Mesodermal cell (in vitro differentiated cells): ENCODE results near the gene ZNF536.

Experiments
- H3K27ac ChIP-seq: 2 replicates; pipeline ENCODE4 v1.7.0; 2013; ENCODE audit warnings: mild to moderate bottlenecking, low read depth, low read length, moderate library complexity; ENCODE audit not compliant: severe bottlenecking
- H3K36me3 ChIP-seq: 2 replicates; pipeline ENCODE4 v1.7.1; 2013; ENCODE audit warnings: mild to moderate bottlenecking, low read length, moderate library complexity; ENCODE audit not compliant: control insufficient read depth, insufficient read depth
- H3K4me1 ChIP-seq: one replicate; pipeline ENCODE4 v1.7.1; 2013; ENCODE audit warnings: mild to moderate bottlenecking, low read length; ENCODE audit not compliant: insufficient read depth, control insufficient read depth, poor library complexity, severe bottlenecking
- H3K4me3 ChIP-seq: 2 replicates; pipeline ENCODE4 v1.7.0; 2013; ENCODE audit warnings: low read length, control low read depth, mild to moderate bottlenecking; ENCODE audit not compliant: insufficient read depth, poor library complexity, severe bottlenecking; ENCODE audit errors: extremely low read depth
- H3K9me3 ChIP-seq: 2 replicates; pipeline ENCODE4 v1.7.1; 2013; ENCODE audit warnings: mild to moderate bottlenecking, low read length, moderate library complexity; ENCODE audit not compliant: control insufficient read depth
- WGBS, 2 experiments: methylation state at CpG; one replicate each; pipeline ENCODE4 v1.1.5; 2013; ENCODE audit warnings: missing lambda C conversion rate in 2 of 2; ENCODE audit not compliant: insufficient coverage in 2 of 2; 5-methylcytosine and 5-hydroxymethylcytosine counted together

ZNF536 gene

GRCh38 chr19:30366282-30366681 is 5.9 kb upstream of the ZNF536 start:
- H3K36me3 ChIP-seq: no peaks in the 10 kb centered on the region
- H3K4me3 ChIP-seq: no peak overlapping the region
- H3K27ac ChIP-seq: no peak overlapping the region
- H3K4me1 ChIP-seq: no peaks in the 10 kb centered on the region
- H3K9me3 ChIP-seq: no peaks in the 10 kb centered on the region
- WGBS, 2 experiments: 0% methylated on average over 1 of the region's 1 CpG

DNA sequence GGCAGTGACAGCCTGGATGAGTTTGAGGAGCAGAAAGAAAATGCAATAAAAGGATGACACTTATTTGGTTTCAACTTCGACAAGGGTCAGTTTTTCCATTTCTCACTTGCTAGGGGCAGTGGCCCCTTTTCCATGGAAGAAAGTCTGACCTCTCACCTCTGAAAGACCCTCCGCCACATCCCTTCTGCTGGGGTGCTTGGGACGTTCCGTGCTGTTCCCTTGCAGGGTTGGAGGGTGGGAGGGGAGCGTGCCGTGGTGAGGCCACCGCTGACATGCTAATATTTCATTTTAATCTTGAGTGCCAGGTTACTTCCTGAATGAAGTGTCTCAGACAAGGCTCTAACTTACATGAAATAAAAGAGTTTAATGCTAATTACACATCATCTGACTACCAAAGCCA is 5.2 kb upstream of the ZNF536 start:
- 75 to 82% methylated on average over 1 to 4 of the region's 7 CpGs for WGBS, 2 experiments
- Histone ChIP-seq H3K4me3 (no peak overlapping the region), H3K4me1 (no peaks in the 10 kb centered on the region), H3K27ac (no peak overlapping the region), H3K36me3 (no peaks in the 10 kb centered on the region), H3K9me3 (no peaks in the 10 kb centered on the region)

GRCh38 chr19:30367421-30367820 is 4.8 kb upstream of the ZNF536 start:
- no peaks in the 10 kb centered on the region for H3K36me3 ChIP-seq
- no peak overlapping the region for H3K27ac ChIP-seq
- no peaks in the 10 kb centered on the region for H3K9me3 ChIP-seq
- no peaks in the 10 kb centered on the region for H3K4me1 ChIP-seq
- no peak overlapping the region for H3K4me3 ChIP-seq
- WGBS, 2 experiments: 91 to 96% methylated on average over 5 to 8 of the region's 9 CpGs

- 97 to 98% methylated on average over 3 to 6 of the region's 6 CpGs for WGBS, 2 experiments
- H3K4me1 ChIP-seq: no peaks in the 10 kb centered on the region
- H3K4me3 ChIP-seq: no peak overlapping the region
- no peaks in the 10 kb centered on the region for H3K9me3 ChIP-seq
- no peaks in the 10 kb centered on the region for H3K36me3 ChIP-seq
- H3K27ac ChIP-seq: no peak overlapping the region
Observed at GRCh38 chr19:30369833-30370232, 2.4 kb upstream of the ZNF536 start.

DNA sequence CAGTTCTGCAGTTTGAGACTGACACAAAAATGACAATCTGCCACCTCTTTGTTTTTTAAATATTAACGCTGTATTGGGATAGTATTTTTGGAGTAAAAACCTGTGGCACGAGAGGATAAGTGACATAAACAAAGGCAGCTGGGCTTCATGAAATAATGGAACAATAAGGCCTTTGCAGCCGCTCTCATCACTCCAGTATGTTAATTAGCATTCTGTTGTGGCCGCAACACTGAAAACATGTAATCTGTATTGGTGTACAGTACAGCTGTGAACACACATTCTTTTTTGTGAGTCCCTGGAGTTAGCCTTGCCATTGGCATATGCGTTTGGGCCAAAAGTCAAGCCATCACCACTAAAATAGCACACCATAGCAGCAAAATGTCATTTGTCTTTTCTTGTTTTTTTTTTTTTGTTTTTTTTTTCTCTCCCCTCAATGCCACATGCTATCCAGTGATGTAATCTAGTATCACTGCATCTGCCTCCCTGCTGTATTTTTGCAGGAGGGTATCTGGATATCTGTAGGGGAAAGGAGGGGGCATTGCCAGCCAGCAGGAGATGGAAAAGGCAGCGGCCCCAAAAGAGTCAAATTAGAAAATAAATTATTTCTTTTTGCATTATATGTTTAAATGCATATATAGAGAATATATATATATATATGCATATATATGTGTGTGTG is 885 bp upstream of the ZNF536 start:
- WGBS, 2 experiments: 83 to 91% methylated on average over 4 of the region's 6 CpGs
- Histone ChIP-seq H3K36me3 (no peaks in the 10 kb centered on the region), H3K27ac (no peak overlapping the region), H3K9me3 (no peaks in the 10 kb centered on the region), H3K4me3 (no peak overlapping the region), H3K4me1 (no peaks in the 10 kb centered on the region)

DNA sequence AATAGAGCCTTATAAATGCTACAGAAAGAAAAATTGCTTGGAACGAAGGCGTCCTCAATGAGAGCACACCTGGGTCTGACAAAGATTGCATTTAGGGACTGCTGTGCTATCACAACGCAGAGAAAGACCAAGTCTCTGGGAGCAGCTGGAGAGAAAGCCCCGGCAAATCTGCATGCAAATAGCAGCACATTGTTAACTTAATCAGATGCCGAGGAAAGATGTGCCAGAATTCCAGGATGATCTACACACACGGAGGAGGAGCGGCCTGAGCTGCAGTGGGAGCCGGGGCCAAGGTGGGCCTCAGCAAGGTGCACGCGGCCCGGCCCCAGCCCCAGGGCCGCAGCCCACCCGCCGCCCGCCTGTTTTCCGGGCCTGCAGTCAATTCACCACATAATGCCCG is 1.4 kb downstream of the ZNF536 start:
- Histone ChIP-seq H3K4me3 (no peak overlapping the region), H3K36me3 (no peaks in the 10 kb centered on the region), H3K9me3 (no peaks in the 10 kb centered on the region), H3K4me1 (no peaks in the 10 kb centered on the region), H3K27ac (no peak overlapping the region)
- WGBS, 2 experiments: 6 to 14% methylated on average over 7 to 12 of the region's 17 CpGs

DNA sequence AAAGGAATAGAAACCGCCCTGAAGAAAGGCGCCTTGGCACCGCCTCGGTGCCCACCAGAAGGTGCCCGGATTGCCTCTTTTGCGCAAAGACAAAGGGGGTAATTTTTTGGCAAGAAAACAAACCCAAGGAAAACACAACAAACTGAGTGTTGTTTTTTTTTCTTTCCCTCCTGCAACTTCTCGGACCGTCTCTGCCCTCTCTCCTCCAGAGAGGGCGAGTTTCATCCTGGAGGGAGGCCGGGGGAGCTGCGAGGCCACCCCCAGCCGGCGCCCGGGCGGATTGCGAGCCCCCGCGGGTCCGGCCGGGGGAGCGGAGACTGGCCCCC is 2.3 kb downstream of the ZNF536 start:
- Histone ChIP-seq H3K36me3 (no peaks in the 10 kb centered on the region), H3K4me3 (peak overlapping the region; percentile 27), H3K27ac (no peak overlapping the region), H3K4me1 (no peaks in the 10 kb centered on the region), H3K9me3 (no peaks in the 10 kb centered on the region)
- 8 to 14% methylated on average over 13 to 18 of the region's 21 CpGs for WGBS, 2 experiments

DNA sequence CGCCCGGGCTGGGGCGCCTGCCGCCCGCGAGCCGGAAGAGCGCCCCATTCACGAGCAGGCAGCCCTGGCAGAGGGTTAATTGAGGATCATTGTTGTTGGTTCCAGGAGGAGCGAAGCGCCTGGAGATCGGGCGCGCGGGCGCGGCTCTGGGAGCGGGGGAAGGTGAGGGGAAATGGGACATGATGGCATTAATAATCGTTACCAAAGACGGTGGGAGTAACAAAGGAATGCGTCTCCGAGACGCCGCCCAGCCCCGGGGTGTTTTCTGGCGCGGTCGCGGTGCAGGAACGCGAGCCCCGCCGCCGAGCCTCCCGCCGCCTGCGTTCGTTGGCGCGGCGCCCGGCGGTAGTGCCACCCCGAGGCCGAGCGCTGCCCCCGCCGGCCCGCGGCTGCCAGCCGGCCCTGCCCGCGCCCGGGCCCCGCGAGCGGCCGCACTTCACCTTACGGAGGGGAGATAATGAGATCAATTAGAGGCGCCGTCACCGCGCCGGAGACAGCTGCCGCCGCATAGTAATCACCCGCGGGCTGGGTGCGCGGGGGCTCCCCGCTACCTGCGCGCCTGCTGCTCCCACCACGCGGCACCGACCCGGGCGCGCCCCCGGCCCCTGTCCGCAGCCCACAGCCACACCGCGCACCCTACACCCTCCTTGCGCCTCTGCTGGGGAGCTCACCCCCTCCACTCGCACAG is 2.8 kb downstream of the ZNF536 start:
- Histone ChIP-seq H3K36me3 (no peaks in the 10 kb centered on the region), H3K9me3 (no peaks in the 10 kb centered on the region), H3K4me3 (peak overlapping the region; percentile 27), H3K4me1 (no peaks in the 10 kb centered on the region), H3K27ac (no peak overlapping the region)
- WGBS, 2 experiments: 1 to 2% methylated on average over 34 to 52 of the region's 85 CpGs

DNA sequence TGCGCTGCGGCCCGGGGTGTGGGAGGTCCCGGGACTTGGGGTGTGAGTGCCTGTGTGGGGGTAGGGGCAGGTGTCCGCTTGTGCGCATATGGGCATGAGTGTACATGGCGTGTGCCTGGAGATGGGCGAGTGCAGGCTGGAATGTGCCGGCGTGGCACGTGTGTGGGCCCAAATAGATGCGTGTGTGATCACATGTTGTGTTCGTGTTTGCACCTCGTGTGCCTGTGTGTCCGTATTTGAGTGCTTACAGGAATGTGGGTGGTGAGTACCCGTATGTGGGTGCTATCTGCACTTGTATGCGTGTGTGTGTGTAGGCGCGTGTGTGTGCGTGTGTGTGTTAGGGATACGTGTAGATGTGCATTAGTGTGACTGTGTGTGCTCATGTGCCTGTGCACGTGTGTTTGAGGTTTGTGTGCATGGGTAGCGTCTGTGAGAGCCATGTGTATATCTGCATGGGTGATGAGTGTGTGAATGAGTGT is 3.4 kb downstream of the ZNF536 start:
- Histone ChIP-seq H3K4me1 (no peaks in the 10 kb centered on the region), H3K9me3 (no peaks in the 10 kb centered on the region), H3K27ac (no peak overlapping the region), H3K36me3 (no peaks in the 10 kb centered on the region), H3K4me3 (no peak overlapping the region)
- WGBS, 2 experiments: 82 to 87% methylated on average over 18 to 22 of the region's 23 CpGs

DNA sequence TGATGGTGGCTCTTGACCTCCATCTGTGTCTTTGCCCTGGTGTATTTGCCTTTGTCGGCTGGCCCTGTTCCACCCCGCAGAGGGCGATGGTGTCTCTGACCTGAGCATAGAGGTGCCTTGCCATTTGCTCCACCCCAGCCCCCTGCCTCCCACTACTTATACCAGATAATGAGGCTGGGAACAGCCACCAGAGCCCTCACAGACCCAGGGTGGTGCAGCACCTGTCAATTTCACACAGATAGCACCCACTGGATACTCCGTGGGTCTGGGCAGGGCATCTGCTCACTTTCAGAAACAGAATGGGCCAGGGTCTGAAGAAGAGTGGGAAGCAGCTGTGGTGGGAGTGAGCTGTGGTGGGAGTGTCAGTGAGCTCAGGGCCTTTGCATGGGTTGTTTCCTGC is 4.1 kb downstream of the ZNF536 start:
- Histone ChIP-seq H3K27ac (no peak overlapping the region), H3K4me1 (no peaks in the 10 kb centered on the region), H3K9me3 (no peaks in the 10 kb centered on the region), H3K4me3 (no peak overlapping the region), H3K36me3 (no peaks in the 10 kb centered on the region)
- 62 to 68% methylated on average over 2 to 3 of the region's 4 CpGs for WGBS, 2 experiments

DNA sequence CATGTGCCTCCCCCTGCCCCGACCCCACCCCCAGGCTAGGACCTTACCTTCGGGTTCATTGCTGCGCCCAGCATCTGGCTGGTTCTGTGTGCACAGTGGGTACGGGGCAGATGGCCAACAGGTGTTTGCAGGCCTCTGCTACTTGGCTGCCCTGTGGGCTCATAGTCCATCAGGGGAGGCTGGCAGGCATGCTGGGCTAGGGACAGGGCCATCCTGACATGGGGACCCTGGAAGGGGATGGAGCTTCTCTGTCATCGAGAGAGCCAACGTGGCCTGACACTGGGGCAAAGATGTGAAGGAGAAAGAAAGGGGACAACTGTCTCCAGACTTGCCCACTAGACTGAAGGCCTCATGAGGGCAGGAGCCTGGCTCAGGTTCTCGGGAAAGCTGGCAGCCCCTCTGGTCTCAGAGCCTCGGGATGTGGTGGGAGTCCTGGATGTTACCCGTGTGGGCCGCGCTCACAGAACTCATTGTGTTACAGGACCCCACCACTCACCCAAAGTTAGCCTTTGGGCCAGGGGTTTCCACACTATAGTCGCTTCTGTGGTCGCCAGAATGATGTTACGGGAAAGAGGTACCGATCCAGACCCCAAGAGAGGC is 4.7 kb downstream of the ZNF536 start:
- H3K9me3 ChIP-seq: no peaks in the 10 kb centered on the region
- WGBS, 2 experiments: 88 to 96% methylated on average over 10 to 11 of the region's 15 CpGs

More for the DNA sequence above, 4.7 kb downstream of the ZNF536 start:
- Histone ChIP-seq H3K27ac (no peak overlapping the region), H3K36me3 (no peaks in the 10 kb centered on the region), H3K4me1 (no peaks in the 10 kb centered on the region), H3K4me3 (no peak overlapping the region)
